ENCODE measurements around the gene LARGE1. TPM values are rescaled to one million over a fixed set of nuclear protein-coding genes. Genes with fewer than 3 reads are reported as not detected.
A peak's percentile ranks its signal among the peaks of the same experiment; 100 is the strongest.

Gene LARGE1
- total RNA-seq, 6 experiments from 2014 or later: 12.2 to 28.3 (median 15.2) TPM

DNA sequence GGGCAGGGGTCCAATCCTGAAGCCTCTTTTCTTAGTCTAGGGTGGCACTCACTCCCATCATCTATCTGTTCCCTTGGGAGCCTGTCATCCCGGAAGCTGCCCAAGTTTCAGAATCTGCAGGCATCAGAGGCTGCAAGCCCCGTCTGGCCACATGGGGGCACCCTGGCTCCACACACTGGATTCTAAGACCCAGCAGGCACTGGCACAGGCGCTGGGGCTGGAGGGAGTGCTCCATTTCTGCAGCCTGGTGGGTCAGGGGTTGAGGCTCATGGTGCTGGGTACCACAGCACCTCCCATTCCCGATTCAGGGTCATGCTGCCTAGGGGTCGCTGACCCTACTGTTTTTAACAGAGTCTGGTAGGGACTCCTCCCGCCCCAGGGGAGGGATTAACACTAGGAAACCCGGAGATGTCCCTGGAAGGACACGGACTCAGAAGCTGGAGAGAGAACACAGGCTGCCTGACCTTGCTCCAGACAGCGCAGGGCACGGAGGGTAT, 618.2 kb downstream of the LARGE1 start:
- DNase-seq: peak; percentile 87 to 92 (median 90)
- ATAC-seq: peak; percentile 97 to 98 (median 98)
- no peaks in the 10 kb centered on the region for H3K27me3 ChIP-seq
- peak overlapping the region; percentile 32 to 48 (median 44) for H3K4me3 ChIP-seq
- H3K27ac ChIP-seq: peak overlapping the region; percentile 43 to 73 (median 61)
- no peak for TF ChIP-seq POLR2A (IDR thresholded peaks at IDR 0.05)
- peak; percentile 94 to 99 (median 96) for TF ChIP-seq CTCF (IDR thresholded peaks at IDR 0.05)
- peaks cover 0 to 14% (median 6%) of the 10 kb centered on the region in 4 donors for H3K4me1 ChIP-seq
- WGBS (ENCODE audit: insufficient coverage, low coverage, low lambda C conversion rate, missing lambda C conversion rate): 3% methylated on average over 7 of the region's 10 CpGs
- H3K36me3 ChIP-seq: no peaks in the 10 kb centered on the region
- intact Hi-C loops (cut with DNase I): loop anchor here (5.0 to 10.0 kb wide), 2 partner anchors 210 to 283 kb away; no protein-coding TSS in a partner anchor
- H3K9me3 ChIP-seq: no peaks in the 10 kb centered on the region

DNA sequence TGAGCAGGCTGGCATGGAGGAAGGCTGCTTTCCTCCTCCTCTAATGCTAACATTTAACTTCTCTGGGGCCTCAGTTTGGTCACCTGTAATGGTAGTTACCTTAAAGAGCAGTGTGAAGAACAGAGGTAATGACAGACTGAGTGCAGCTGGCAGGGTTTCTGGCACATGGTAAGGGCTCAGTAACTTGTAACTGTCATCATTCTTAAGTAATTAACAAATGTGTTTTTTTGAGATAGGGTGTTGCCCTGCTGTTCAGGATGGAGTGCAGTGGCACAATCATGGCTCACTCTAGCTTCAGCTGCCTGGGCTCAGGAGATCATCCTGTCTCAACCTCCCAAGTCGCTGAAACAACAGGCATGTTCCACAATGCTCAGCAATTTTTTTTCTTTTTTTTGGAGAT, 620.1 kb downstream of the LARGE1 start:
- TF ChIP-seq CTCF (IDR thresholded peaks at IDR 0.05): no peak
- intact Hi-C loops (cut with DNase I): loop anchor here (5.0 to 10.0 kb wide), 2 partner anchors 212 to 285 kb away; no protein-coding TSS in a partner anchor
- H3K27me3 ChIP-seq: no peaks in the 10 kb centered on the region
- H3K4me3 ChIP-seq: no peak overlapping the region
- peaks cover 0 to 14% (median 6%) of the 10 kb centered on the region in 4 donors for H3K4me1 ChIP-seq
- peak in 1 of 4 donors; percentile 8 for ATAC-seq
- no peak overlapping the region for H3K27ac ChIP-seq
- no peaks in the 10 kb centered on the region for H3K9me3 ChIP-seq
- DNase-seq: no peak
- WGBS (ENCODE audit: insufficient coverage, low coverage, low lambda C conversion rate, missing lambda C conversion rate): 50% methylated on average over 1 of the region's 1 CpG
- no peaks in the 10 kb centered on the region for H3K36me3 ChIP-seq

DNA sequence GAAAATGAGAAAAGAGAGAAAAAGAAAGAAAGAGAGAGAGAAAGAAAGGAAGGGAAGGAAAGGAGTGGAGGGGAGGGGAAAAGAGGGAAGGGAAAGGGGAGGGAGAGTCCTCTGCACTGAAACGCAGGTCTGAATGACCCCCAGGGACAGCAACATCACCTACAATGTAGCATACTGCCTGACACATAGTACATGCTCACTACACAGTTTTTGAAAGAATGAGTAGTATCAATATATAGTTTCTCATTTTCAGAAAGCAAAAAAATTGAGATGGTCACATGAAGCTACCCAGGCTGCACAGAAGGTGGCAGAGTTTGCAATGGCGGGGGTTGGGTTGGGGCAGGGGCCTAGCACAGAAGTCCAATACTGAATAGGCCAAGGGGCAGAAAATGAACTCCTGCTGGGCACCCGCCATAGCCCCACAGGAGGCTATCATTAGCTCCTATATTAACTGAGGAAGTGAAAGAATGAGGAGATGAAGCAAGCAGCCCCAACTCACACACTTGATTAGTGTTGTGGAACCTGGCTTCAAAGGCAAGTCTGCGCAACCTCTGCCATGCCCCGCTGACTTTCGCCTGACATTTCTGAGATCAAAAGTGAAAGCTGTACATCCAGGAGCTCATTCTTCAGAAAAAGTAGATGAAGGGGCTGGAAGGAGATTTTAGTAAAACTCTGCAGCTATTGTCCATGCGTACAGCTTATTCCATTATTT, 620.9 kb downstream of the LARGE1 start:
- TF ChIP-seq CTCF (IDR thresholded peaks at IDR 0.05) (peak in 1 of 4 donors; percentile 1), POLR2A (IDR thresholded peaks at IDR 0.05) (no peak)
- Histone ChIP-seq H3K36me3 (no peaks in the 10 kb centered on the region), H3K9me3 (no peaks in the 10 kb centered on the region), H3K27ac (no peak overlapping the region), H3K4me3 (no peak overlapping the region), H3K4me1 (peaks cover 0 to 14% (median 6%) of the 10 kb centered on the region in 4 donors), H3K27me3 (no peaks in the 10 kb centered on the region)
- ATAC-seq (peak in 3 of 4 donors; percentile 8 to 15 (median 10)), DNase-seq (no peak)
- intact Hi-C loops (cut with DNase I): no loop called here
- WGBS (ENCODE audit: insufficient coverage, low coverage, low lambda C conversion rate, missing lambda C conversion rate): 58% methylated on average over 5 of the region's 7 CpGs

GRCh38 chr22:33296941-33297340, 623.3 kb downstream of the LARGE1 start:
- 68% methylated on average over 2 of the region's 3 CpGs for WGBS (ENCODE audit: insufficient coverage, low coverage, low lambda C conversion rate, missing lambda C conversion rate)

More at GRCh38 chr22:33296941-33297340, 623.3 kb downstream of the LARGE1 start:
- H3K4me1 ChIP-seq: peaks cover 0 to 14% (median 6%) of the 10 kb centered on the region in 4 donors
- no peak overlapping the region for H3K4me3 ChIP-seq
- no peaks in the 10 kb centered on the region for H3K36me3 ChIP-seq
- no peak for TF ChIP-seq POLR2A (IDR thresholded peaks at IDR 0.05)
- no peak for TF ChIP-seq CTCF (IDR thresholded peaks at IDR 0.05)
- H3K27ac ChIP-seq: no peak overlapping the region
- no peaks in the 10 kb centered on the region for H3K27me3 ChIP-seq
- no peaks in the 10 kb centered on the region for H3K9me3 ChIP-seq
- no peak for ATAC-seq
- no peak for DNase-seq
- intact Hi-C loops (cut with DNase I): no loop called here
